KBM-7 (cell line): Measurements from ENCODE around the gene FBXL13.
"Not testable (repeated sequence)": the region's sequence is repeated elsewhere in the genome, so short reads cannot be mapped to it uniquely, and the experiment has no call there.

Experiments used
- DNase-seq: peaks from one replicate; pipeline ENCODE4 v3.0.0-alpha.2; 2015
- in situ Hi-C: fragments of 300-500 bp; cut with MboI; formaldehyde crosslinking; loops from 2 replicates; pipeline ENCODE4 v1.14.3; 2020; ENCODE audit warnings: low sequenced_read_pairs, low pct_unique_long_range_greater_than_20kb, mixed read lengths

FBXL13 gene

DNA sequence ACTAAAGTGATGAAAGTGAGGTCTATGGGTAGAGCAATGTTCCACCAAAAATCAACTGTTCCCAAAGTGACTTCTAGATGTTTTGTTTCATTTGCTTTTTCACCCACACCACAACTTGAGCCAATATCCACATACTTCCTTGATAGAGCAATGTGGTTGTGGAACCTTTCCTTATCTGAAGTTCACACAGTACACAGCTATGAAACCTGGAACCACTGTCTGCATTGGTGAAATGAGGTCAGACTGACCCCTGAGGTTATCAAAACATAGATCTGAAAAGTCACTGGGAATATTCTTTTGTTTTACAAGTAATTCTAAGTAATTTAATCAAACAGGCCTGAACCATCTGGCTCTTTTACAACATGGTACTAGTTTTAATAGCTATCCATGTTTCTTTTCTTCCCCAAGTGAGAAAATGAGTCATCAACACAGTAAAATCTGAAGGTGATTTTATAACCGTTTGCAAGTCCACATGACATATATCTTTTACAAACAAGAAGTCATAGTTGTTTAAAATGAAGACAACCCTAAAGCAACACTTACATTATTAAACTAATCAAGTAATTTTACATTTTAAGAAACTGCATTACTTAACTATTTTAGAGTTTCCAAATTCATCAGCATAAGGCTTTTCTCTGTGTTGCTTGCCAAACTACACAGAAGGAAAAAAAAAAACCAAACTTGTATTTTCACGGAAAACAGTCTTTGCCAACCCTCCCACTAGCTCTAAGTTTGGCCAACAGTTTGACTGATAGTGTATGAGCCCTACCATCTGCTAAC lies 81.5 kb downstream of the FBXL13 start:
- in situ Hi-C loops: no loop called here
- peak; percentile 73 for DNase-seq

- no peak for DNase-seq
- in situ Hi-C loops: no loop called here
These were observed 82.1 kb downstream of the FBXL13 start for GRCh38 chr7:102992509-102992937.

DNA sequence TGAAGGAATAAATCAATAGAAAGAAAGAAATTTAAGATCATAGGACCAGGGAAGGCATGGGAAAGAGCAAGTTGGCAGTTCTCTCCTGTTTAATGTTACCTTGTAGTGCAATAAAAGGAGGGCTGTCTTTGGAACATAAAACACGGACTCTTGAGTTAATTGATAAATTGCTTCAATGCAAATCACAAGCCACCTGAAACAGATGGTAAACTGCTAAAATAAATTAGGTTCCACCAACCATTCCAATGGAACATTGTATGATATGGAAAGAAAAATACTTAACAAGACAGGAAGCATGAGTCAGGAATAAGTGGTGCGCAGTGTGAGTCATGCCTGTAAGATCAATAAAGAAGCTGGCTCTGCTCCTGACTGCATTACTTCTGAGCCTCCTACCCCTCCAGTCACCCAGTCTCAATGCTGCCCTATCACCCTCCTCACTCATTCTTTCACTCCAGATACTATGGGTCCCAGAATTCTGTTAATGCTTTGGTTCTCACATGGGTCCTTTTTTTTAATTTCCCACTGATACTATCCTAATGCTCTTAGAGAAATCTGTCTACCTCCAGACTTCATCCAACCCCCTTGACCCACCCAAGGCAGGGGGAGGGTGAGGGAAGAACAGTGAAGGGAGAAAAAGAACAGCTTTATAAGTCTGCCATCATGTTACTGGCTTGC lies 82.9 kb downstream of the FBXL13 start:
- in situ Hi-C loops: no loop called here
- peak; percentile 70 for DNase-seq

- no peak for DNase-seq
- in situ Hi-C loops: no loop called here
These were observed 83.5 kb downstream of the FBXL13 start for GRCh38 chr7:102991077-102991539.

GRCh38 chr7:102990642-102991041 lies 84.0 kb downstream of the FBXL13 start:
- in situ Hi-C loops: no loop called here
- no peak for DNase-seq

GRCh38 chr7:102988631-102989560 lies 85.7 kb downstream of the FBXL13 start:
- DNase-seq: peak; percentile 41
- in situ Hi-C loops: no loop called here

- in situ Hi-C loops: no loop called here
- DNase-seq: no peak
These were observed 86.5 kb downstream of the FBXL13 start for GRCh38 chr7:102988088-102988487.

- no peak for DNase-seq
- in situ Hi-C loops: no loop called here
These were observed 89.3 kb downstream of the FBXL13 start for GRCh38 chr7:102985176-102985783.

GRCh38 chr7:102983602-102984001 lies 91.0 kb downstream of the FBXL13 start:
- in situ Hi-C loops: no loop called here
- DNase-seq: no peak

- no peak for DNase-seq
- in situ Hi-C loops: no loop called here
These were observed 92.4 kb downstream of the FBXL13 start for GRCh38 chr7:102982235-102982634.

GRCh38 chr7:102981451-102981850 lies 93.1 kb downstream of the FBXL13 start:
- in situ Hi-C loops: no loop called here
- no peak for DNase-seq

GRCh38 chr7:102979670-102980069 lies 94.9 kb downstream of the FBXL13 start:
- DNase-seq: no peak
- in situ Hi-C loops: no loop called here

- DNase-seq: peak; percentile 29
- in situ Hi-C loops: no loop called here
These were observed 96.3 kb downstream of the FBXL13 start for GRCh38 chr7:102978284-102978683.

- DNase-seq, in situ Hi-C loops: not testable (repeated sequence)
These were observed 97.0 kb downstream of the FBXL13 start for GRCh38 chr7:102977586-102977985.

DNA sequence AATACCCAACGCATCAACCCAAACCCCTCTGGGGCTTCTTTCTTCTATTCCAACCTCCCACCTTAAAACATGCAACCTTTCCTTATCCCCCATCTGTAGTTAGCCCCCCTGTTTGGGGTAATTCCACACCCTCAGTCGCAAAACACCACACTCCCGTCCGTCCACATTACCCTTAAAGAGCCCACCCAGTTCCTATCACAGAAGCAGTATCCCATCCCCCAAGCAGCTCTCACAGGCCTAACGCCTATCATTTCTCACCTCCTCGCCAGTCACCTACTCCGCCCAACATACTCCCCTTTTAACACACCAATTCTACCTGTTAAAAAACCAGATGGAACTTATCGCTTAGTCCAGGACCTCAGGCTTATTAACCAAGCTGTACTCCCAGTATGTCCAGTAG lies 98.1 kb downstream of the FBXL13 start:
- in situ Hi-C loops: no loop called here
- DNase-seq: no peak

DNA sequence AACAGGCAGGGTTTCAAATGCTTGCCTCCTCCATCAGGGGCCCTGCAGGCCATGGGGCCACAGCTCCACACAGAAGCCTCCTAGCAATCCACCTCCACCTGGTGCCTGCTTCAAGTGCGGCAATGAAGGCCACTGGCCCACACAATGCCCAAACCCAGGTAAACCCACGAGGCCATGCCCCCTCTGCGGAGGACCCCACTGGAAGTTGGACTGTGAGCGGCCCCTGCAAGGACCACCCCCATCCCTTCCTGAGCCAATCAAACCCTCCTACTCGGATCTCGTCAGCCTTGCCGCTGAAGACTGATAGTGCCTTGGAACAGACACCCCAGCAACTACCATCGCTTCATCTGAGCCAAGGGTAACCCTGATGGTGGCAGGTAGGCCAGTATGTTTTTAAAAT lies 98.7 kb downstream of the FBXL13 start:
- in situ Hi-C loops: no loop called here

GRCh38 chr7:102974366-102975236 lies 100.0 kb downstream of the FBXL13 start:
- in situ Hi-C loops: no loop called here
- peak; percentile 37 for DNase-seq

More for the DNA sequence above, 98.7 kb downstream of the FBXL13 start:
- DNase-seq: no peak

DNA sequence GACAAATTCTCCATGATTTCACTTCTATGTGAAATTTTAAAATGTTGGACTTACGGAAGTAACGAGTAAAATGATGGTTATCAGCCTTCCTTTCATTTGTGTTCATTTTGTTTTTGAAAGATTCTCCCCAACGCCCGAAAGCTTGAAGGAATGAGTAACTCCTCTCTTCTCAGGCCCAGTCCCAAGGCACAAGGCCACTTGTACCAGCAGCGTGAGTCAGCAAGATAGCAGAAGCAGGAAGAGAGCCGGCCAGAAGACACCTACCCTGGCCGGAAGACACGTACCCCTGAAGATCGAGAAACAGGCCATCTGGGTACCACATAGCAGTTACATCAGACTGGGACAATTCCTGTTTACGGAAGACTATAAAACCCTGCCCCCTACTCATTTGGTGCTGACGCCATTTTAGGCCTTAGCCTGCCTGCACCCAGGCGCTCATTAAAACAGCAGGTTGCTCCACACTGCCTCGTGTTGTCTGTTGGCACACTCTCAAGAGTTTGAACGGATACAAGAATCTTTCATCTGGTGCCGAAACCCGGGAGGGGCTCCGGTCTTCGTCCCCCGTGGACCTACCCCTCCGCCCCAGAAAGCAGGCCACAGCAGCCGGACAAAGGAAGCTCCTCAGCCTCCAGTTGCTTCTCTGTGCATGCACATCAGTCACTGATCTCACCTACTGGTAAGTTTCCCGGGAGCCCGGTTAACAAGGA lies 101.3 kb downstream of the FBXL13 start:
- in situ Hi-C loops: no loop called here

More for the DNA sequence above, 101.3 kb downstream of the FBXL13 start:
- peak; percentile 95 for DNase-seq
